GM12891 (cell line): ENCODE results near the gene ZNF197.

Experiments used
- PAX5 ChIP-seq: IDR thresholded peaks from 2 replicates; pipeline ENCODE4 v1.6.1; 2011; ENCODE audit warnings: low read length, moderate library complexity, mild to moderate bottlenecking; ENCODE audit not compliant: insufficient read depth, severe bottlenecking
- POLR2A ChIP-seq: IDR thresholded peaks from 2 replicates; pipeline ENCODE4 v1.6.1; 2011; ENCODE audit warnings: low read depth, low read length, control low read depth
- POLR2AphosphoS5 ChIP-seq: IDR thresholded peaks from 2 replicates; pipeline ENCODE4 v1.6.1; 2011; ENCODE audit warnings: low read depth, low read length, control low read depth
- POU2F2 ChIP-seq: IDR thresholded peaks from 2 replicates; pipeline ENCODE4 v1.6.1; 2011; ENCODE audit warnings: low read depth, mild to moderate bottlenecking, control low read depth, low read length, moderate library complexity
- SPI1 ChIP-seq: IDR thresholded peaks from 2 replicates; pipeline ENCODE4 v1.6.1; 2011; ENCODE audit warnings: low read depth, low read length, control low read depth
- TAF1 ChIP-seq: IDR thresholded peaks from 2 replicates; pipeline ENCODE4 v1.6.1; 2011; ENCODE audit warnings: low read depth, low read length, control low read depth

DNA sequence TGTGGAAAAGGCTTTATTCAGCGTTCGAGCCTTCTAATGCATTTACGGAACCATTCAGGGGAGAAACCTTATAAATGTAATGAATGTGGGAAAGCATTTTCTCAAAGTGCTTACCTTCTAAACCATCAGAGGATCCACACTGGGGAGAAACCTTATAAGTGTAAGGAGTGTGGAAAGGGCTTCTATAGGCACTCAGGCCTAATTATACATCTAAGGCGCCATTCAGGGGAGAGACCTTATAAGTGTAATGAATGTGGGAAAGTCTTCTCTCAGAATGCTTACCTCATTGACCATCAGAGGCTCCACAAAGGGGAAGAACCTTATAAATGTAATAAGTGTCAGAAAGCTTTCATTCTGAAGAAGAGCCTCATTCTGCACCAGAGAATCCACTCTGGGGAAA, 17.5 kb downstream of the ZNF197 start:
- TF ChIP-seq POLR2A = no peak
- no peak for TF ChIP-seq SPI1
- no peak for TF ChIP-seq PAX5
- TF ChIP-seq TAF1 = no peak
- no peak for TF ChIP-seq POLR2AphosphoS5
- no peak for TF ChIP-seq POU2F2
